NCI-H1930 (cell line): ENCODE data around the gene RCL1.
"Not testable (repeated sequence)": the region's sequence is repeated elsewhere in the genome, so short reads cannot be mapped to it uniquely, and the experiment has no call there.

Experiments
- DNase-seq, 2 experiments: peaks; one replicate each; lab custom pipeline; 2025; lab: John Stamatoyannopoulos, UW

Gene RCL1

GRCh38 chr9:4886698-4887097, 94.0 kb downstream of the RCL1 start:
- no peak for DNase-seq

- DNase-seq = no peak
Observed at GRCh38 chr9:4887556-4887955, 94.8 kb downstream of the RCL1 start.

GRCh38 chr9:4890242-4890641, 97.5 kb downstream of the RCL1 start:
- DNase-seq = no peak

GRCh38 chr9:4890929-4891328, 98.2 kb downstream of the RCL1 start:
- DNase-seq = no peak

- DNase-seq = no peak
Observed at GRCh38 chr9:4891674-4892073, 98.9 kb downstream of the RCL1 start.

- DNase-seq = no peak
Observed at GRCh38 chr9:4892501-4893194, 99.9 kb downstream of the RCL1 start.

- DNase-seq = no peak
Observed at GRCh38 chr9:4894076-4894475, 101.3 kb downstream of the RCL1 start.

GRCh38 chr9:4899853-4900252, 107.1 kb downstream of the RCL1 start:
- not testable (repeated sequence) for DNase-seq

GRCh38 chr9:4901401-4902134, 108.8 kb downstream of the RCL1 start:
- DNase-seq = not testable (repeated sequence)

GRCh38 chr9:4902135-4902475, 109.4 kb downstream of the RCL1 start:
- DNase-seq = no peak

GRCh38 chr9:4904322-4905134, 111.8 kb downstream of the RCL1 start:
- peak; percentile 36 to 46 for DNase-seq

GRCh38 chr9:4905135-4905490, 112.4 kb downstream of the RCL1 start:
- DNase-seq = no peak
